K562 (cell line): ENCODE measurements around the gene YPEL5. TPM values are rescaled to one million over a fixed set of nuclear protein-coding genes. Genes with fewer than 3 reads are reported as not detected.

Experiments
- ARID2 ChIP-seq: fragments of 450-650 bp; IDR thresholded peaks from 2 replicates; pipeline ENCODE4 v1.6.1; 2017; ENCODE audit warnings: antibody characterized with exemption, mild to moderate bottlenecking
- CTBP1 ChIP-seq: fragments of 450-650 bp; IDR thresholded peaks from 2 replicates; pipeline ENCODE4 v1.6.1; 2016; ENCODE audit warnings: borderline replicate concordance
- FOXK2 ChIP-seq, 2 experiments: fragments of 450-650 bp; IDR thresholded peaks in 1 of 2; conservative IDR thresholded peaks in 1 of 2; 2 replicates each; pipeline ENCODE4 v1.6.1; 2016; ENCODE audit warnings: low read depth in 2 of 2, mild to moderate bottlenecking in 1 of 2
- HNRNPL ChIP-seq: fragments of 200-400 bp; formaldehyde crosslinking; IDR thresholded peaks from 2 replicates; pipeline ENCODE4 v1.6.1; 2017; ENCODE audit warnings: low read depth, mild to moderate bottlenecking, low read length
- HNRNPLL ChIP-seq: fragments of 200-400 bp; formaldehyde crosslinking; IDR thresholded peaks from 2 replicates; pipeline ENCODE4 v1.6.1; 2017; ENCODE audit warnings: low read length, low read depth, mild to moderate bottlenecking; ENCODE audit not compliant: poor library complexity, severe bottlenecking
- JUNB ChIP-seq: fragments of 450-650 bp; formaldehyde crosslinking; conservative IDR thresholded peaks from 2 replicates; pipeline ENCODE4 v1.4.0; 2020; ENCODE audit warnings: mild to moderate bottlenecking
- KLF16 ChIP-seq: IDR thresholded peaks from 2 replicates; pipeline ENCODE4 v1.6.1; 2016; ENCODE audit warnings: antibody characterized with exemption
- LEF1 ChIP-seq: fragments of 450-650 bp; IDR thresholded peaks from 2 replicates; pipeline ENCODE4 v1.6.1; 2016; ENCODE audit warnings: mild to moderate bottlenecking
- MNT ChIP-seq, 2 experiments: fragments of 450-650 bp; conservative IDR thresholded peaks; 2 replicates each; pipeline ENCODE4 v1.6.1; 2017; ENCODE audit warnings: mild to moderate bottlenecking in 2 of 2, moderate library complexity in 2 of 2
- SAFB2 ChIP-seq: fragments of 200-400 bp; formaldehyde crosslinking; IDR thresholded peaks from 2 replicates; pipeline ENCODE4 v1.6.1; 2018; ENCODE audit warnings: borderline replicate concordance, low read length, low read depth, moderate library complexity; ENCODE audit not compliant: severe bottlenecking
- SP1 ChIP-seq: sonication (generic); formaldehyde crosslinking; IDR thresholded peaks from 2 replicates; pipeline ENCODE4 v1.8.1; 2022; ENCODE audit warnings: mild to moderate bottlenecking, missing genetic modification reagents
- SREBF1 ChIP-seq: fragments of 150-350 bp; IDR thresholded peaks from 2 replicates; pipeline ENCODE4 v1.6.1; 2014; ENCODE audit warnings: antibody characterized with exemption, low read depth, low read length, borderline replicate concordance
- STAG1 ChIP-seq: sonication (generic); formaldehyde crosslinking; IDR thresholded peaks from 2 replicates; pipeline ENCODE4 v1.5.0; 2020; ENCODE audit warnings: missing genetic modification reagents, borderline replicate concordance
- TEAD4 ChIP-seq, 2 experiments: sonication (generic) in 1 of 2; formaldehyde crosslinking in 1 of 2; IDR thresholded peaks; 2 replicates each; pipeline versions ENCODE4 v1.6.1 to v1.8.0; 2012 to 2022; ENCODE audit warnings: borderline replicate concordance in 1 of 2, inconsistent platforms in 1 of 2, low read length in 1 of 2, mild to moderate bottlenecking in 1 of 2, missing genetic modification reagents in 1 of 2
- ZFX ChIP-seq: sonication (generic); formaldehyde crosslinking; IDR thresholded peaks from 2 replicates; pipeline ENCODE4 v1.8.0; 2022; ENCODE audit warnings: mild to moderate bottlenecking, missing genetic modification reagents, moderate library complexity
- ZNF175 ChIP-seq: fragments of 200-800 bp; sonication (Bioruptor generic); IDR thresholded peaks from 2 replicates; pipeline ENCODE4 v1.6.1; 2016; ENCODE audit warnings: low read depth, mild to moderate bottlenecking, missing genetic modification characterization, missing compliant biosample characterization
- ZNF24 ChIP-seq: fragments of 450-650 bp; IDR thresholded peaks from 2 replicates; pipeline ENCODE4 v1.6.1; 2016
- polyA plus RNA-seq, 8 experiments: library from polyadenylated mRNA; depleted of rRNA in 4 of 8; stranded (reverse) in 5 of 8; unstranded in 3 of 8; fragments of >200 nt; fragmentation: Nextera tagmentation in 2 of 8; fragmentation: Illumina TruSeq in 1 of 8; extraction: Ambion mirVana in 2 of 8; extraction: Trizol in 1 of 8; gene quantifications; 2 replicates each; pipeline versions ENCODE4 v1.2.1 to v1.2.3, GENCODE V29; 2011 to 2014; ENCODE audit warnings: inconsistent platforms in 1 of 8, missing spikeins in 1 of 8
- total RNA-seq, 7 experiments: library from RNA; depleted of rRNA in 6 of 7; stranded (reverse); fragments of >200 nt in 6 of 7; fragmentation: Illumina TruSeq in 2 of 7; extraction: Trizol in 2 of 7; gene quantifications; 2 replicates each; pipeline versions ENCODE4 v1.2.1 to v1.2.3, GENCODE V29; 2011 to 2021; ENCODE audit warnings: low replicate concordance in 1 of 7
- TF ChIP-seq, protein P1 (sequence below): fragments of 450-650 bp; formaldehyde crosslinking; IDR thresholded peaks from 2 replicates; pipeline ENCODE4 v1.4.0; 2020; ENCODE audit warnings: mild to moderate bottlenecking, moderate library complexity
- TF ChIP-seq, protein P2 (sequence below), 2 experiments: fragments of 450-650 bp in 1 of 2; IDR thresholded peaks; 2 replicates each; pipeline ENCODE4 v1.6.1; 2011 to 2017; ENCODE audit warnings: low read depth in 2 of 2, antibody characterized with exemption in 1 of 2, borderline replicate concordance in 1 of 2, low read length in 1 of 2, mild to moderate bottlenecking in 1 of 2, mixed read lengths in 1 of 2; ENCODE audit not compliant: control insufficient read depth in 1 of 2
- TF ChIP-seq, protein P3 (sequence below), 3 experiments: fragments of 200-800 bp in 1 of 3; sonication (Bioruptor generic) in 1 of 3; sonication (generic) in 1 of 3; formaldehyde crosslinking in 1 of 3; IDR thresholded peaks; 2 replicates each; pipeline versions ENCODE4 v1.6.1 to v1.8.0; 2016 to 2022; ENCODE audit warnings: mild to moderate bottlenecking in 2 of 3, missing compliant biosample characterization in 2 of 3, missing genetic modification characterization in 2 of 3, missing genetic modification reagents in 1 of 3

Gene YPEL5
- total and polyA plus RNA-seq, 9 of the 15 experiments (the other 6 are each of a cell fraction or from before 2014, with no cell fraction given), result 5.4 to 34.4 (median 12.3) TPM

- TF ChIP-seq MNT (conservative IDR thresholded peaks at IDR 0.05) (0 out of 4 replicates have a peak, but pooled peaks have one; percentile 27 to 30), CTBP1 (peak; percentile 53; the same call in 1 of the 2 replicates), FOXK2 (conservative IDR thresholded peaks at IDR 0.05 in 1 of 2, IDR thresholded peaks at IDR 0.05 in 1 of 2; ENCODE audit: low read depth in 2 of 2) (peak; percentile 82 to 91), ZFX (CRISPR knock-in tag) (no peak), JUNB (CRISPR knock-in tag) (no peak), HNRNPLL (no peak), SP1 (CRISPR knock-in tag) (peak; percentile 37; the same call in 1 of the 2 replicates), SAFB2 (no peak), ARID2 (peak; percentile 82), LEF1 (0 out of 2 replicates have a peak, but pooled peaks have one; percentile 29), TEAD4 (IDR thresholded peaks at IDR 0.05; ENCODE audit: low read length) (peak; percentile 50), TEAD4 (CRISPR knock-in tag; IDR thresholded peaks at IDR 0.05; ENCODE audit: borderline replicate concordance) (no peak), ZNF24 (peak; percentile 11; the same call in 1 of the 2 replicates), SREBF1 (no peak), KLF16 (peak; percentile 68; the same call in 1 of the 2 replicates), HNRNPL (no peak), ZNF175 (CRISPR knock-in tag) (no peak), STAG1 (peak; percentile 58; the same call in 1 of the 2 replicates)
- TF ChIP-seq, protein P1, sequence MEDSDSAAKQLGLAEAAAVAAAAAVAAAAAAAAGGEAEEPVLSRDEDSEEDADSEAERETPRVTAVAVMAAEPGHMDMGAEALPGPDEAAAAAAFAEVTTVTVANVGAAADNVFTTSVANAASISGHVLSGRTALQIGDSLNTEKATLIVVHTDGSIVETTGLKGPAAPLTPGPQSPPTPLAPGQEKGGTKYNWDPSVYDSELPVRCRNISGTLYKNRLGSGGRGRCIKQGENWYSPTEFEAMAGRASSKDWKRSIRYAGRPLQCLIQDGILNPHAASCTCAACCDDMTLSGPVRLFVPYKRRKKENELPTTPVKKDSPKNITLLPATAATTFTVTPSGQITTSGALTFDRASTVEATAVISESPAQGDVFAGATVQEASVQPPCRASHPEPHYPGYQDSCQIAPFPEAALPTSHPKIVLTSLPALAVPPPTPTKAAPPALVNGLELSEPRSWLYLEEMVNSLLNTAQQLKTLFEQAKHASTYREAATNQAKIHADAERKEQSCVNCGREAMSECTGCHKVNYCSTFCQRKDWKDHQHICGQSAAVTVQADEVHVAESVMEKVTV, result peak; percentile 84
- TF ChIP-seq, protein P2, sequence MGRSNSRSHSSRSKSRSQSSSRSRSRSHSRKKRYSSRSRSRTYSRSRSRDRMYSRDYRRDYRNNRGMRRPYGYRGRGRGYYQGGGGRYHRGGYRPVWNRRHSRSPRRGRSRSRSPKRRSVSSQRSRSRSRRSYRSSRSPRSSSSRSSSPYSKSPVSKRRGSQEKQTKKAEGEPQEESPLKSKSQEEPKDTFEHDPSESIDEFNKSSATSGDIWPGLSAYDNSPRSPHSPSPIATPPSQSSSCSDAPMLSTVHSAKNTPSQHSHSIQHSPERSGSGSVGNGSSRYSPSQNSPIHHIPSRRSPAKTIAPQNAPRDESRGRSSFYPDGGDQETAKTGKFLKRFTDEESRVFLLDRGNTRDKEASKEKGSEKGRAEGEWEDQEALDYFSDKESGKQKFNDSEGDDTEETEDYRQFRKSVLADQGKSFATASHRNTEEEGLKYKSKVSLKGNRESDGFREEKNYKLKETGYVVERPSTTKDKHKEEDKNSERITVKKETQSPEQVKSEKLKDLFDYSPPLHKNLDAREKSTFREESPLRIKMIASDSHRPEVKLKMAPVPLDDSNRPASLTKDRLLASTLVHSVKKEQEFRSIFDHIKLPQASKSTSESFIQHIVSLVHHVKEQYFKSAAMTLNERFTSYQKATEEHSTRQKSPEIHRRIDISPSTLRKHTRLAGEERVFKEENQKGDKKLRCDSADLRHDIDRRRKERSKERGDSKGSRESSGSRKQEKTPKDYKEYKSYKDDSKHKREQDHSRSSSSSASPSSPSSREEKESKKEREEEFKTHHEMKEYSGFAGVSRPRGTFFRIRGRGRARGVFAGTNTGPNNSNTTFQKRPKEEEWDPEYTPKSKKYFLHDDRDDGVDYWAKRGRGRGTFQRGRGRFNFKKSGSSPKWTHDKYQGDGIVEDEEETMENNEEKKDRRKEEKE (IDR thresholded peaks at IDR 0.05; ENCODE audit: borderline replicate concordance in 1 of 2, control insufficient read depth in 1 of 2, low read depth in 2 of 2, low read length in 1 of 2), result no peak
- TF ChIP-seq, protein P3, sequence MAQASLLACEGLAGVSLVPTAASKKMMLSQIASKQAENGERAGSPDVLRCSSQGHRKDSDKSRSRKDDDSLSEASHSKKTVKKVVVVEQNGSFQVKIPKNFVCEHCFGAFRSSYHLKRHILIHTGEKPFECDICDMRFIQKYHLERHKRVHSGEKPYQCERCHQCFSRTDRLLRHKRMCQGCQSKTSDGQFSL (CRISPR knock-in tag; IDR thresholded peaks at IDR 0.05), result no peak
- TF ChIP-seq, protein P3 (tag; IDR thresholded peaks at IDR 0.05), result no peak
Measured at GRCh38 chr2:30165050-30165520, 18.3 kb downstream of the YPEL5 start (continued).
